Hepatocyte (in vitro differentiated cells): ENCODE results near the gene SPATA9.

Experiments used
- CTCF ChIP-seq: fragments of 200-600 bp; sonication (generic); IDR thresholded peaks from 2 replicates; pipeline ENCODE4 v1.5.1; 2016; ENCODE audit warnings: antibody characterized with exemption, mild to moderate bottlenecking; ENCODE audit not compliant: poor library complexity
- EZH2 ChIP-seq: fragments of 200-600 bp; sonication (generic); IDR thresholded peaks from 2 replicates; pipeline ENCODE4 v1.6.1; 2016; ENCODE audit warnings: antibody characterized with exemption, mild to moderate bottlenecking, borderline replicate concordance
- EZH2phosphoT487 ChIP-seq: fragments of 200-600 bp; sonication (generic); IDR thresholded peaks from one replicate; pipeline ENCODE4 v1.6.1; 2018; ENCODE audit warnings: antibody characterized with exemption, mild to moderate bottlenecking, low read depth, moderate library complexity; ENCODE audit not compliant: unreplicated experiment, severe bottlenecking

GRCh38 chr5:95730730-95731570 lies 48.2 kb upstream of the SPATA9 start, which contains the start of gene RHOBTB3:
- TF ChIP-seq CTCF (no peak), EZH2 (no peak), EZH2phosphoT487 (no peak)
